ENCODE results near the gene SEPTIN2. TPM values are rescaled to one million over a fixed set of nuclear protein-coding genes. Genes with fewer than 3 reads are reported as not detected.
"Not testable (repeated sequence)": the region's sequence is repeated elsewhere in the genome, so short reads cannot be mapped to it uniquely, and the experiment has no call there.

The SEPTIN2 gene
- total RNA-seq, 1 experiment from 2014 or later: 281 TPM

DNA sequence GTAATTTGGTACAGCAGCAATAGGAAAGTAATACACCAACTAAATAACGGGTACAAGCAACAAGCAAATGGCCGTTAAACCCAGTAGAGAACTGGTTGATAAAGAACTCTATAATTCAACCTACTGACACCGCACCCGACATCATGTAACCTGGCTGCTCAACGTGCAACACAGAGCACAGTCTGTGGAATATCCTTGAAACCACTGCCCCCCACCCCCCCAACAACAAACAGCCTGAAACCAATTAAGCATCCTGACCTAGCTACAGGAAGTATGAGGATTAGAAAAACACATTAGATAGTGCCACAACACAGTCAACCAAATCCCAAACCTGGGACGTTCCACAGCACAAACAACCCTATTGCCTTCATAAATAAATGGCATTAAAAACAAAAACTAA lies 23.7 kb upstream of the SEPTIN2 start:
- no peaks in the 10 kb centered on the region for H3K36me3 ChIP-seq (ENCODE audit: insufficient read depth, low read length)
- H3K4me3 ChIP-seq (ENCODE audit: low read length): no peak overlapping the region
- peaks cover 11% of the 10 kb centered on the region for H3K4me1 ChIP-seq (ENCODE audit: low read length)
- no peaks in the 10 kb centered on the region for H3K27me3 ChIP-seq (ENCODE audit: low read length)
- H4K20me1 ChIP-seq (ENCODE audit: insufficient read depth, low read depth, low read length): peaks cover 25% of the 10 kb centered on the region
- H3K9me2 ChIP-seq (replicated peaks; ENCODE audit: insufficient read depth, low read length): no peaks in the 10 kb centered on the region
- DNase-seq: no peak
- peaks cover 96% of the 10 kb centered on the region for H3K79me2 ChIP-seq (ENCODE audit: low read length)
- H3K27ac ChIP-seq (ENCODE audit: low read length): no peak overlapping the region
- H3K9ac ChIP-seq (ENCODE audit: low read length): no peak overlapping the region
- H3K9me3 ChIP-seq (ENCODE audit: low read length): no peaks in the 10 kb centered on the region
- H3K4me2 ChIP-seq (ENCODE audit: low read depth, low read length, poor library complexity, severe bottlenecking): no peak overlapping the region
- no peak overlapping the region for H2AFZ ChIP-seq (ENCODE audit: low read length)

DNA sequence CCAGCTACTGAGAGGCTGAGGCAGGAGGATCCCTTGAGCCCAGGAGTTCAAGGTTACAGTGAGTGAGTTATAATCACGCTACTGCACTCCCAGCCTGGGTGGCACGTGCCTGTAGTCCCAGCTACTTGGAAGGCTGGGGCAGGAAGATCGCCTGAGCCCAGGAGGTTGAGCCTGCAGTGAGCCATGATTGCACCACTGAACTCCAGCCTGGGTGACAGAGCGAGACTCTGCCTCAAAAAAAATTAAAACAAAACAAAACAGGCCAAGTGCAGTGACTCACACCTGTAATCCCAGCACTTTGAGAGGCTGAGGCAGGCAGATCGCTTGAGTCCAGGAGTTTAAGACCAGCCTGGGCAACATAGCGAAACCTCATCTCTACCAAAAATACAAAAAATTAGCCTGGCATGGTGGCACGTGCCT lies 22.3 kb upstream of the SEPTIN2 start:
- H2AFZ ChIP-seq (ENCODE audit: low read length); H3K27me3 ChIP-seq (ENCODE audit: low read length); H3K9me2 ChIP-seq (replicated peaks; ENCODE audit: insufficient read depth, low read length); H3K9me3 ChIP-seq (ENCODE audit: low read length); H3K4me2 ChIP-seq (ENCODE audit: low read depth, low read length, poor library complexity, severe bottlenecking); H3K4me3 ChIP-seq (ENCODE audit: low read length); H3K9ac ChIP-seq (ENCODE audit: low read length); DNase-seq; H3K36me3 ChIP-seq (ENCODE audit: insufficient read depth, low read length); H3K27ac ChIP-seq (ENCODE audit: low read length); H3K4me1 ChIP-seq (ENCODE audit: low read length): not testable (repeated sequence)
- Histone ChIP-seq H3K79me2 (ENCODE audit: low read length) (peaks cover 94% of the 10 kb centered on the region), H4K20me1 (ENCODE audit: insufficient read depth, low read depth, low read length) (peaks cover 25% of the 10 kb centered on the region; the same call in 1 of the 2 replicates)

DNA sequence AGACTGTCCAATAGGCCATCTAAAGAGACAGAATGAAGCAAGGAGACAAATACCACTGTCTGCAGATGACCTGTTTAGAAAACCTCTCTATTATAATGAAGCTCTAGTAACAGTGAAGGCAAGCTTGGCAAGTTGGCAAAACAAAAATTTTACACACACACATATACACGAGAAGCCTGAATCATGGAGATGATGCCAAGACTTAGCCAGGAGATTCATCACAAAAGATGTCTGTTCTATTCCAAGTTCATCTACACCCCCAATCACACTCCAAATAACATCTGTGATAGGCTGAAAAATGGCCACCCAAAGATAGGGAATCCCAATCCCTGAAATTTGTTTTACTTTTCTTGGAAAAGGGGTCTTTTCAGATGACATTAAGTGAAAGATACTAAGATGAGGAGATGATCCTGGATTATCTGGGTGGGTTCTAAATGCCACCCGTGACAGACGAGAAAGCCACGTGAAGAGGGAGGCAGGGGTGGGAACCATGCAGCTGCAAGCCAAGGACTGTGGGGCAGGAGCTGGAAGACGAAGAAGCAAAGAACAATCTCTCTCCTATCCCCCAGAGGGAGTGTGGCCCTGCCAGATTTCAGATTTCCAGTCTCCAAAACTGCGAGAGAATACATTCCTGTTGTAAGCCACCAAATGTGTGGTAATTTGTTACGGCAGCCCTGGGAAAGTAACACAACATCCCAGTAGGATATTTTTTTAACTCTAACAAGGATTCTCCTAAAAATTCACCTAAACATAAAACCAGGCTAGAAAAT lies 20.2 kb upstream of the SEPTIN2 start:
- Histone ChIP-seq H3K4me3 (ENCODE audit: low read length) (no peak overlapping the region), H3K36me3 (ENCODE audit: insufficient read depth, low read length) (no peaks in the 10 kb centered on the region), H3K9me3 (ENCODE audit: low read length) (no peaks in the 10 kb centered on the region), H3K9me2 (replicated peaks; ENCODE audit: insufficient read depth, low read length) (no peaks in the 10 kb centered on the region), H3K4me1 (ENCODE audit: low read length) (peaks cover 7% of the 10 kb centered on the region; the same call in 1 of the 2 replicates), H3K79me2 (ENCODE audit: low read length) (peaks cover 94% of the 10 kb centered on the region), H3K4me2 (ENCODE audit: low read depth, low read length, poor library complexity, severe bottlenecking) (no peak overlapping the region), H4K20me1 (ENCODE audit: insufficient read depth, low read depth, low read length) (peaks cover 14% of the 10 kb centered on the region; the same call in 1 of the 2 replicates), H3K9ac (ENCODE audit: low read length) (no peak overlapping the region), H3K27ac (ENCODE audit: low read length) (no peak overlapping the region), H3K27me3 (ENCODE audit: low read length) (no peaks in the 10 kb centered on the region), H2AFZ (ENCODE audit: low read length) (no peak overlapping the region)
- DNase-seq: no peak

DNA sequence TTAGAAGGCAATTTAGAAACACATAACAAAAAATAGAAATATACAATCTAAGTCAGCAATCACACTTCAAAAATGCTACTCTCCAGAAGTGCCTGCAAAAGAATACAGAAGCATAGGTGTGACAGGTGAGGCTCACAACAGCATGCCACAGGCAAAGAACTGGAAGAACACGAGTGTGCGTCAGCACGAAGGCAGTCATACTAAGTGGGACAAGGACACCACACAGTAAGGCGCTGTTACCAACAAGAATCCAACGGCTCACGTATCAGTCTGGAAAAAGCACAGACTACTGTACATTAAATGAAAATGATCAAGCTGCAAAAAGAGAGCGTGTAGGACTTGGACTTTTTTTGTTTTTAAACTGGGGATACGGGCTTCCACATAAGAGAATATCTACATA lies 19.0 kb upstream of the SEPTIN2 start:
- H3K27me3 ChIP-seq (ENCODE audit: low read length): no peaks in the 10 kb centered on the region
- H3K4me3 ChIP-seq (ENCODE audit: low read length): no peak overlapping the region
- no peaks in the 10 kb centered on the region for H3K9me3 ChIP-seq (ENCODE audit: low read length)
- H3K9me2 ChIP-seq (replicated peaks; ENCODE audit: insufficient read depth, low read length): no peaks in the 10 kb centered on the region
- H3K27ac ChIP-seq (ENCODE audit: low read length): no peak overlapping the region
- DNase-seq: no peak
- H3K4me2 ChIP-seq (ENCODE audit: low read depth, low read length, poor library complexity, severe bottlenecking): no peak overlapping the region
- H2AFZ ChIP-seq (ENCODE audit: low read length): no peak overlapping the region
- H3K4me1 ChIP-seq (ENCODE audit: low read length): peaks cover 7% of the 10 kb centered on the region; the same call in 1 of the 2 replicates
- H3K9ac ChIP-seq (ENCODE audit: low read length): no peak overlapping the region
- peaks cover 92% of the 10 kb centered on the region for H3K79me2 ChIP-seq (ENCODE audit: low read length)
- H3K36me3 ChIP-seq (ENCODE audit: insufficient read depth, low read length): no peaks in the 10 kb centered on the region
- H4K20me1 ChIP-seq (ENCODE audit: insufficient read depth, low read depth, low read length): peaks cover 14% of the 10 kb centered on the region; the same call in 1 of the 2 replicates

DNA sequence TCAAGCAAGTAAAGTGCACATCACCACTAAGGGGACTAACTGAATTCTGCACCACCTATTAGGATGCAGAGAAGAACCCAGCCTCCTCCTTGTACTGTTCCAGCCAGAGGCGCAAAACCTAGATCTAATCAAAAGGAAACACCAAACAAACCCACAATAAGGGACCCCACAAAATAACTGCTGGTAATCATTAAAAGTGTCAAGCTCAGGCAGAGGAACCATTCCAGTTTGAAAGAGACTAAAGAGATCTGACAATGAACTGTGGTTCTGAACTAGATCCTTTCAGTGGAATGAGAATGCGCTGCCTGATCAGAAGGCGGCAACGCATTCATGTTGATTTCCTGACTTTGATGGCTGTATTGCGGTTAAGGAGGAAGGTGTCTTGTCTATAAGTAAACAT lies 17.1 kb upstream of the SEPTIN2 start:
- Histone ChIP-seq H3K9me2 (replicated peaks; ENCODE audit: insufficient read depth, low read length) (no peaks in the 10 kb centered on the region), H3K4me1 (ENCODE audit: low read length) (peaks cover 17% of the 10 kb centered on the region), H2AFZ (ENCODE audit: low read length) (no peak overlapping the region), H3K4me2 (ENCODE audit: low read depth, low read length, poor library complexity, severe bottlenecking) (no peak overlapping the region), H4K20me1 (ENCODE audit: insufficient read depth, low read depth, low read length) (0 out of 2 replicates have a peak, but pooled peaks cover 3% of the 10 kb centered on the region), H3K27me3 (ENCODE audit: low read length) (no peaks in the 10 kb centered on the region), H3K9me3 (ENCODE audit: low read length) (no peaks in the 10 kb centered on the region), H3K27ac (ENCODE audit: low read length) (no peak overlapping the region), H3K4me3 (ENCODE audit: low read length) (no peak overlapping the region), H3K36me3 (ENCODE audit: insufficient read depth, low read length) (no peaks in the 10 kb centered on the region), H3K79me2 (ENCODE audit: low read length) (peaks cover 92% of the 10 kb centered on the region), H3K9ac (ENCODE audit: low read length) (no peak overlapping the region)
- DNase-seq: no peak

DNA sequence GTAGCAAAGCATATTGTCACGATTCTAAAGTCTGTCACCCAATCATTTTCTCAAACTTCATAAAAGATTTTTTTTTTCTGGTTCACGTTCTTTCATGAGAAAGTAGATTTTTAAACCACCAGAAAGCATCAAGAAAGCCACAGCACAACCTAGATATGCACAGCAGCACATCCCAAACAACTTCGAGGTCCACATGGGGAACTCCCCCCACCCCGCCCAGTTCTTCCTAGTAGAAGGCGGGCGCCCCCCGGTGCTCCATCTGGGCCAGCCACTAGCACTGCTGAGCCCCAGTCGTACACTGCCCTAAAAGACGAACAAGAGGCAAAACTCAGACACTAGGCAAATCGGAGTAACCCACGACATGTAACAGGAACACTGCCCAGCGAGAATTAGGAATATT lies 15.7 kb upstream of the SEPTIN2 start:
- no peaks in the 10 kb centered on the region for H3K9me2 ChIP-seq (replicated peaks; ENCODE audit: insufficient read depth, low read length)
- 0 out of 2 replicates have a peak, but pooled peaks cover 3% of the 10 kb centered on the region for H4K20me1 ChIP-seq (ENCODE audit: insufficient read depth, low read depth, low read length)
- peaks cover 26% of the 10 kb centered on the region for H3K4me1 ChIP-seq (ENCODE audit: low read length)
- no peak for DNase-seq
- H3K9me3 ChIP-seq (ENCODE audit: low read length): no peaks in the 10 kb centered on the region
- H3K4me2 ChIP-seq (ENCODE audit: low read depth, low read length, poor library complexity, severe bottlenecking): no peak overlapping the region
- no peak overlapping the region for H3K27ac ChIP-seq (ENCODE audit: low read length)
- no peaks in the 10 kb centered on the region for H3K27me3 ChIP-seq (ENCODE audit: low read length)
- H3K4me3 ChIP-seq (ENCODE audit: low read length): no peak overlapping the region
- no peak overlapping the region for H2AFZ ChIP-seq (ENCODE audit: low read length)
- peaks cover 92% of the 10 kb centered on the region for H3K79me2 ChIP-seq (ENCODE audit: low read length)
- H3K9ac ChIP-seq (ENCODE audit: low read length): no peak overlapping the region
- H3K36me3 ChIP-seq (ENCODE audit: insufficient read depth, low read length): no peaks in the 10 kb centered on the region

DNA sequence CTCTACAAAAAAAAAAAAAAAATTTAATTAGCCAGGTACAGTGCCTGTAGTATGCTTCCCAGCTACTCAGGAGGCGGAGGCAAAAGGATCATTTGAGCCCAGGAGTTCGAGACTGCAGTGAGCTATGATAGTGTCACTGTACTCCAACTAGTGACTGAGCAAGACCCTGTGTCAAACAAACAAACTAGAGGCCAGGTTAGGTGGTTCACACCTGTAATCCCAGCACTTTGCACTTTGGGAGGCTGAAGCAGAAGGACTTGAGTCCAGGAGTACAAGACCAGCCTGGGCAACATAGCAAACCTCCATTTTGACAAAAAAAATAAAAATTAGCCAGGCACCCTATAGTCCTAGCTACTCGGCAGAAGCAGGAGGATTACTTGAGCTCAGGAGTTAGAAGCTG lies 13.6 kb upstream of the SEPTIN2 start:
- Histone ChIP-seq H4K20me1 (ENCODE audit: insufficient read depth, low read depth, low read length) (no peaks in the 10 kb centered on the region), H3K27me3 (ENCODE audit: low read length) (no peaks in the 10 kb centered on the region), H2AFZ (ENCODE audit: low read length) (no peak overlapping the region), H3K9me3 (ENCODE audit: low read length) (no peaks in the 10 kb centered on the region), H3K4me1 (ENCODE audit: low read length) (peaks cover 32% of the 10 kb centered on the region), H3K36me3 (ENCODE audit: insufficient read depth, low read length) (no peaks in the 10 kb centered on the region), H3K4me3 (ENCODE audit: low read length) (no peak overlapping the region), H3K9ac (ENCODE audit: low read length) (no peak overlapping the region), H3K4me2 (ENCODE audit: low read depth, low read length, poor library complexity, severe bottlenecking) (no peak overlapping the region), H3K27ac (ENCODE audit: low read length) (no peak overlapping the region), H3K9me2 (replicated peaks; ENCODE audit: insufficient read depth, low read length) (no peaks in the 10 kb centered on the region), H3K79me2 (ENCODE audit: low read length) (peaks cover 92% of the 10 kb centered on the region)
- no peak for DNase-seq

DNA sequence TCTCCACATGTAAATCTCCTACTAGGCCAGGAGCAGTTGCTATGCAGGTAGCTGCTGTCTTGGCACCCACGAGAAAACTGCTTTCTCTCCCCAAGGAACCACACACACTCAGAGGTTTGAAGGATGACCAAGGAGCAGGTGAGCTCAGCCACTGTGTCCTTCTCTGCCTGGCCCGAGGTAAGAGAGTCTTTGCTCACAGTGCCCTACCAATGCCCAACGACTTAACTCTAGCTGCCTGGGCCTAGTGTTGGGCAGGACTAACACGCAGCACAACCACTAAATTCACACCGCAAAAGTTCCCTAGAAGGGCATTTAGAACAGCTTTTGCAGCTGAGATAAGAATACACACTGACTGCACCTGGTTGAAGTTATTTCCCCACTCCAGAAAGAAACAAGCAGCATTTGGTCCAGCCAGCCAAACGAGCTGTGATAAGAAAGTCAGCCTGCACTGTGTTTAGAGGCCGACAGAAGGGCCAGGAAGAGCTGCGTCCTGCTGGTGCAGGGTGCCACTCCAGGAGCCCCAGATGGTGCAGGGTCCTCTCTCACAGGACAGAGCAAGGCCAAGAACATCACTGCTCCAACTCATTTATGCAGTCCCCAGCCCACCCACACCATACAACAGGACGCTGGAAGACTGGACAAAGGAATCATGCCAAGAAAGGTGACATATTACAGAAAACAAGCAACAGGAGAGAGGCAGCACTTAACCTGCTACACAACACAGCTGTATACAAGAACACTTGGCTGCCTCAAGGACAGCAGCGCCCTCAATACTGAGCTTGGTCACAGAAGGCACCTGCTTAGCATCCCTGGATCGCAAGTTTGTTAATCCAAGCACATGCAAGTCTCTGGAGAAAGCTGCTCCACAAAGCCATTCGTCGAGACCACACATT lies 12.7 kb upstream of the SEPTIN2 start:
- Histone ChIP-seq H3K4me2 (ENCODE audit: low read depth, low read length, poor library complexity, severe bottlenecking) (no peak overlapping the region), H3K4me1 (ENCODE audit: low read length) (peaks cover 34% of the 10 kb centered on the region), H3K9ac (ENCODE audit: low read length) (no peak overlapping the region)

More for the DNA sequence above, 12.7 kb upstream of the SEPTIN2 start:
- H2AFZ ChIP-seq (ENCODE audit: low read length): no peak overlapping the region
- peaks cover 93% of the 10 kb centered on the region for H3K79me2 ChIP-seq (ENCODE audit: low read length)
- no peaks in the 10 kb centered on the region for H3K9me3 ChIP-seq (ENCODE audit: low read length)
- no peak overlapping the region for H3K4me3 ChIP-seq (ENCODE audit: low read length)
- no peaks in the 10 kb centered on the region for H3K9me2 ChIP-seq (replicated peaks; ENCODE audit: insufficient read depth, low read length)
- no peaks in the 10 kb centered on the region for H3K27me3 ChIP-seq (ENCODE audit: low read length)
- no peak for DNase-seq
- H4K20me1 ChIP-seq (ENCODE audit: insufficient read depth, low read depth, low read length): no peaks in the 10 kb centered on the region
- H3K36me3 ChIP-seq (ENCODE audit: insufficient read depth, low read length): no peaks in the 10 kb centered on the region
- no peak overlapping the region for H3K27ac ChIP-seq (ENCODE audit: low read length)
